ENCODE results near the gene MARCHF5. TPM values are rescaled to one million over a fixed set of nuclear protein-coding genes. Genes with fewer than 3 reads are reported as not detected.

MARCHF5 gene
- total and polyA plus RNA-seq, 2 donors (not counting 3 experiments of a cell fraction or from before 2014, with no cell fraction given), result 23.4 to 48.0 TPM

DNA sequence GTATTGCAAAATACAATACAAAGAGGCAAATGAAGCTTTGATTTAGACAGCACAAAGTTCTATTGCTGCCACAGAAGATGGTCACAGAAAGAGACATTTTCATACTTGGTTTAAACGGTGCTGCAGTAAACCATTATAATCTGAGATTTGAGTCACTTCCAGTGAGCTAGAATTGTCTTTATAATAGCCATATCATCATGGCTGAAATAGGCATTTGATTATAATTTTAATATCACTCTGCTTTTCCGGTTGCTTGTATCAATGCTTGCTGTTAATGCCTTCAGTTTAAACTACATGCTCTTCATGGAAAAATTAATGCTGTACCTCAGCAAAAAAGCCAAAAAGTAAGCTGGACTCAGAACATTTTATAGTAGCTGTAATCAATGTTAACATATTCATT lies 48.6 kb upstream of the MARCHF5 start:
- ChIA-PET POLR2A (no interaction called here), CTCF (interaction anchor here (1.5 kb wide), 1 partner anchor 154 kb away, joined by 3 read pairs; no protein-coding TSS in a partner anchor)
- H2AFZ ChIP-seq (ENCODE audit: low read depth, low read length), result no peak overlapping the region
- FAIRE-seq (no peak), DNase-seq (ENCODE audit: low read depth, low spot score) (no peak)
- no peaks in the 10 kb centered on the region for H3K27me3 ChIP-seq (ENCODE audit: control insufficient read depth in 2 of 2, insufficient read depth in 2 of 2, low read length in 2 of 2)
- no peak overlapping the region for H3K4me3 ChIP-seq (replicated peaks in 1 of 3; ENCODE audit: insufficient read depth in 1 of 3, low read depth in 1 of 3, low read length in 3 of 3)
- no peaks in the 10 kb centered on the region for H3K79me2 ChIP-seq (ENCODE audit: control insufficient read depth, insufficient read depth, low read length)
- H3K4me1 ChIP-seq (ENCODE audit: control insufficient read depth, extremely low read depth, insufficient read depth, low read length), result peaks cover 10% of the 10 kb centered on the region
- no peak overlapping the region for H3K4me2 ChIP-seq (ENCODE audit: insufficient read depth, low read length)
- intact Hi-C loops (cut with micrococcal nuclease), result no loop called here
- no peak overlapping the region for H3K27ac ChIP-seq (ENCODE audit: insufficient read depth, low read depth, low read length)
- no peaks in the 10 kb centered on the region for H3K9me3 ChIP-seq (replicated peaks; ENCODE audit: control insufficient read depth, insufficient read depth, low read length)
- no peak overlapping the region for H3K9ac ChIP-seq (replicated peaks; ENCODE audit: extremely low read depth, insufficient read depth, low read length)
- dilution Hi-C loops (cut with MboI; ENCODE audit: extremely low pct_ligation_motif_present, low sequenced_read_pairs), result no loop called here
- TF ChIP-seq FOS (IDR thresholded peaks at IDR 0.05; ENCODE audit: borderline replicate concordance, insufficient read depth, low read length), result no peak
- no peak for TF ChIP-seq JUN (IDR thresholded peaks at IDR 0.05; ENCODE audit: borderline replicate concordance, insufficient read depth, insufficient read length, low read depth)
- TF ChIP-seq GATA2 (IDR thresholded peaks at IDR 0.05; ENCODE audit: insufficient read depth, insufficient read length, low read depth, low read length), result no peak
- TF ChIP-seq POLR2A (IDR thresholded peaks at IDR 0.05; ENCODE audit: low read depth, low read length), result no peak
- TF ChIP-seq, protein P1, sequence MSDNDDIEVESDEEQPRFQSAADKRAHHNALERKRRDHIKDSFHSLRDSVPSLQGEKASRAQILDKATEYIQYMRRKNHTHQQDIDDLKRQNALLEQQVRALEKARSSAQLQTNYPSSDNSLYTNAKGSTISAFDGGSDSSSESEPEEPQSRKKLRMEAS (IDR thresholded peaks at IDR 0.05; ENCODE audit: insufficient read depth, insufficient read length), result no peak
- TF ChIP-seq CTCF (IDR thresholded peaks at IDR 0.05; ENCODE audit: extremely low read depth in 1 of 2, insufficient read depth in 1 of 2, low read depth in 1 of 2, low read length in 2 of 2), result no peak
- TF ChIP-seq MYC (IDR thresholded peaks at IDR 0.05; ENCODE audit: low read depth, low read length), result no peak
- no peak for TF ChIP-seq EZH2 (IDR thresholded peaks at IDR 0.05; ENCODE audit: borderline replicate concordance, low read depth, low read length, severe bottlenecking)
- no peak for TF ChIP-seq POLR2AphosphoS5 (IDR thresholded peaks at IDR 0.05; ENCODE audit: insufficient read depth, low read depth, low read length)
- no TSS peak for BruUV-seq (replicated peaks)
- H3K9me1 ChIP-seq (replicated peaks; ENCODE audit: control insufficient read depth, extremely low read depth, insufficient read depth, low read length), result no peaks in the 10 kb centered on the region
- H3K36me3 ChIP-seq (ENCODE audit: control insufficient read depth in 2 of 2, extremely low read depth in 1 of 2, insufficient read depth in 2 of 2, low read length in 2 of 2), result no peaks in the 10 kb centered on the region
- no peaks in the 10 kb centered on the region for H4K20me1 ChIP-seq (replicated peaks; ENCODE audit: control insufficient read depth, extremely low read depth, insufficient read depth, low read length)

All from endothelial cell of umbilical vein (primary cell).